Measurements from ENCODE around the gene RAD51AP2.

RAD51AP2 gene

DNA sequence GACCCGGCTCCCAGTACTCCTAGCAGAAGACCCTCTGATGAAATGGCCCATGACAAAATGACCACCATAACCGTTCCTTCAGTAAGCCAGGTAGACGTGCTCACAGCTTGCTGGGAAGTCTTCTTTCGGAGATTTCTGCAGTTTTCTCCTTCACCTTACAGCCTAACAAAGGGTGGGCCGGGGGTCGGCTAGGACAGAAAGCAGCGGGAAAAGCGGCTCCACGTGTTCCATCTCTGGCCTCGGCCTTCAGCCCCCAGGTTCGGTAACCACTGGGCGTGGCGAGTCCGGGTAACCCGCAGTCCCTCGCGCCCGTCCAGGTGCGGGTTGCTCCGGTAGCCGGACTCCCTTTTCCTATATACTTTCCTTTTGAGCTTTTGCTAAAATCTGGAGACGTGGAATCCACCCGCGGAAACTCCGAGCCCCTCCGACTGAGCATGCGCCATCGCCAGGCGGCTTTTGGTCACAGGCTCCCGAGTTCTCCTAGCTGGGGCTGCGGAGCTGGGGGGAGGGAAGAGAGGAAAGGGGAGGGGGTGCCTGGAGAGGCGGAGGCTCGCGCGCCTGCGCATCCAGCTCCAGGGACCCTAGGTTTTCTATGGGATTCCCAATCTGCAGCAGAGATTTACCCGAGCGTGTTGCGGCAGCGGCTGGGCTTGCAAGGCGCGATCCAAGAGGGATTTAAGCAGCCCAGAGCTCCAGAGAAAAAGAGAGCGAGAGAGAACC is 22.0 kb upstream of the RAD51AP2 start, which contains the start of gene VSNL1:
TSS of gene VSNL1 (plus strand) at position 604 of the 720 bp plus-strand sequence. CDS start 51,379 bp downstream, outside the sequence.
- Histone ChIP-seq H3K4me3 (ENCODE audit: insufficient read depth in 1 of 2, low read depth in 1 of 2, low read length in 2 of 2) (peak within 1 kb of the TSS; percentile 74 to 77), H2BK12ac (ENCODE audit: low read length in 2 of 2) (peak within 1 kb of the TSS in 1 of 2 experiments; percentile 37), H3K36me3 (ENCODE audit: control insufficient read depth in 1 of 2, insufficient read depth in 2 of 2, low read depth in 1 of 2, low read length in 2 of 2) (no peaks in the 10 kb centered on the region), H2AK5ac (ENCODE audit: low read length, severe bottlenecking) (peak within 1 kb of the TSS; percentile 62), H3K4ac (ENCODE audit: low read depth in 1 of 2, low read length in 2 of 2) (peak within 1 kb of the TSS; percentile 20 to 55), H3K9me3 (ENCODE audit: control insufficient read depth, low read length) (no peaks in the 10 kb centered on the region), H2BK5ac (ENCODE audit: low read depth, low read length, poor library complexity, severe bottlenecking) (peak within 1 kb of the TSS; percentile 77), H3K79me1 (replicated peaks; ENCODE audit: low read length, poor library complexity, severe bottlenecking) (peaks cover 8% of the 10 kb centered on the region), H2BK15ac (ENCODE audit: low read depth, poor library complexity, severe bottlenecking) (peak within 1 kb of the TSS; percentile 80), H3K27me3 (ENCODE audit: control insufficient read depth in 1 of 2, insufficient read depth in 1 of 2, low read length in 2 of 2) (peaks cover 4 to 50% of the 10 kb centered on the region in 2 experiments), H3K4me2 (ENCODE audit: low read length, poor library complexity, severe bottlenecking) (peak within 1 kb of the TSS; percentile 96), H2BK120ac (ENCODE audit: low read depth, low read length) (no peak within 1 kb of the TSS), H3K9ac (ENCODE audit: low read length) (peak within 1 kb of the TSS; percentile 63), H3K27ac (ENCODE audit: low read length, poor library complexity, severe bottlenecking) (peak within 1 kb of the TSS; percentile 89), H3K18ac (ENCODE audit: low read depth in 1 of 2, low read length in 2 of 2) (peak within 1 kb of the TSS; percentile 68 to 85), H3K23ac (ENCODE audit: low read length in 2 of 2) (no peak within 1 kb of the TSS), H4K8ac (ENCODE audit: low read length) (peak within 1 kb of the TSS; percentile 79), H3K4me1 (ENCODE audit: control insufficient read depth, insufficient read depth, low read depth, low read length) (peaks cover 11% of the 10 kb centered on the region), H4K91ac (ENCODE audit: low read length) (no peak within 1 kb of the TSS), H3K14ac (ENCODE audit: low read length in 2 of 2) (peak within 1 kb of the TSS in 1 of 2 experiments; percentile 51), H2AFZ (ENCODE audit: low read depth, low read length) (peak within 1 kb of the TSS; percentile 95)
- WGBS = under 1% methylated on average over 42 of the region's 43 CpGs
- peak; percentile 92 for DNase-seq

DNA sequence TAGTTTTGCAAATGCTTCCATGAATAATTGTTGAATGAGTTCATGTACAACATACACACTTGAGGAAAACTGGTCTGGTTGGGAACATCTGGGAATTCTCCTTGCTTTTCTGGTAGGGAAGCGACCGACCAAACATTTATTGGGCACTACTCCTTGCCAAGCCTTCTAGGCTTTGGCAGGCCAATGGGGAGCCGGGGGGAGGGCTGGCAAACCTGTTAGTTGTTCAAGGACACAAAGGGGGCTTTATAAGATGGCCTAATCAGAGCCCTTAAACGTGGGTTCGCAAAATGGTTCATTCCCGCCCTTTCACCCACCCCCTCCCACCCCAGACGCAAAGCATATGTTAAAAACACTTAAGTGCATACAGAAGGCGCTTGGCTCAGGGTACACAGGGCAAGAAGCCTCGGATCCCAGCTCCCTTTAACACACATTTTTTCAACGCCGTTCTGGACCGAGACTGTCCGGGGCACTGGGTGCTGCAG is 21.4 kb upstream of the RAD51AP2 start:
- Histone ChIP-seq H3K4me3 (ENCODE audit: insufficient read depth in 1 of 2, low read depth in 1 of 2, low read length in 2 of 2) (peak overlapping the region; percentile 74 to 77), H3K4ac (ENCODE audit: low read depth in 1 of 2, low read length in 2 of 2) (peak overlapping the region; percentile 20 to 55), H2AFZ (ENCODE audit: low read depth, low read length) (peak overlapping the region; percentile 95), H3K9me3 (ENCODE audit: control insufficient read depth, low read length) (no peaks in the 10 kb centered on the region), H3K4me1 (ENCODE audit: control insufficient read depth, insufficient read depth, low read depth, low read length) (peaks cover 11% of the 10 kb centered on the region), H3K9ac (ENCODE audit: low read length) (peak overlapping the region; percentile 63), H2BK120ac (ENCODE audit: low read depth, low read length) (no peak overlapping the region), H2BK12ac (ENCODE audit: low read length in 2 of 2) (no peak overlapping the region), H3K79me1 (replicated peaks; ENCODE audit: low read length, poor library complexity, severe bottlenecking) (peaks cover 8% of the 10 kb centered on the region), H3K14ac (ENCODE audit: low read length in 2 of 2) (peak overlapping the region in 1 of 2 experiments; percentile 51), H2AK5ac (ENCODE audit: low read length, severe bottlenecking) (peak overlapping the region; percentile 62), H3K4me2 (ENCODE audit: low read length, poor library complexity, severe bottlenecking) (peak overlapping the region; percentile 96), H4K91ac (ENCODE audit: low read length) (no peak overlapping the region), H4K8ac (ENCODE audit: low read length) (peak overlapping the region; percentile 79), H3K23ac (ENCODE audit: low read length in 2 of 2) (no peak overlapping the region), H2BK15ac (ENCODE audit: low read depth, poor library complexity, severe bottlenecking) (peak overlapping the region; percentile 80), H3K18ac (ENCODE audit: low read depth in 1 of 2, low read length in 2 of 2) (peak overlapping the region; percentile 68 to 85), H3K27ac (ENCODE audit: low read length, poor library complexity, severe bottlenecking) (peak overlapping the region; percentile 89), H2BK5ac (ENCODE audit: low read depth, low read length, poor library complexity, severe bottlenecking) (no peak overlapping the region), H3K36me3 (ENCODE audit: control insufficient read depth in 1 of 2, insufficient read depth in 2 of 2, low read depth in 1 of 2, low read length in 2 of 2) (no peaks in the 10 kb centered on the region), H3K27me3 (ENCODE audit: control insufficient read depth in 1 of 2, insufficient read depth in 1 of 2, low read length in 2 of 2) (peaks cover 4 to 50% of the 10 kb centered on the region in 2 experiments)
- DNase-seq = peak; percentile 65
- WGBS = 5% methylated on average over 13 of the region's 13 CpGs

DNA sequence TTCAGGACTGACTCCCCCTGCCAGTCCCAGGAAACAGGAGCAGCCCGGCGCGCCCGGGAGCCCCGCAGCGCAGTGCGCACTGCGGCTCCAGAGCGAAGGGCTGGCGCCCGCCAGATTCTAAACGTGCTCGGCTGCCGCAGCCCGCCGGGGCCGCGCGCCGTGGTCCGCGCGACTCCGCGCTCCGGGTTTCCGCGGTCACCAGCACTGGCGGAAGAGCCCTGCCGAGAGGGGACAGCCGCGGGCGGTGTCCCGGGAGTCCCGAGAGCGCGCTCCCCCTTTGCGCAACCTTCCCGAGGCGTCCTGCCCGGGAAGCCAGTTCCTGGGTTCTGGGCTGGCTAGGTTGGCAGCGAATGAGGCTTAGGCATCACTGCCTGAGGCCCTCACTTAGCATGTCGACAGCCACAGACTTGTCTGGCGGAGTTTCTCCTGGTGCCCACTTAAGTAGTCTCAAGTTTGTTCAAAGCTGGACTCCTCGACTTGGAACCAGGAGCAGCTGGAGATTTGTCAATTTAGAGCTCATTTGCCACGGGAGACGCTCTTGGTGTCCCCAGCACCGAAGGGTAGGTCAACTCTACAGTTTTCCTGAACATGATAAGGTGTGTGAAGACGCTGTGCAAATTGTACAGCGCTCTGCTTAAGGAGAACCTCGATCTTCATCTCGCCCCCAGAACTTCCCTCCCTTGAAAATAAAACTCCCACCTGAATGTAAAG is 20.8 kb upstream of the RAD51AP2 start:
- Histone ChIP-seq H3K4ac (ENCODE audit: low read depth in 1 of 2, low read length in 2 of 2) (peak overlapping the region in 1 of 2 experiments; percentile 50), H4K8ac (ENCODE audit: low read length) (peak overlapping the region; percentile 35), H3K18ac (ENCODE audit: low read depth in 1 of 2, low read length in 2 of 2) (peak overlapping the region in 1 of 2 experiments; percentile 84), H3K9ac (ENCODE audit: low read length) (peak overlapping the region; percentile 71), H4K91ac (ENCODE audit: low read length) (no peak overlapping the region), H3K4me2 (ENCODE audit: low read length, poor library complexity, severe bottlenecking) (peak overlapping the region; percentile 96), H2AFZ (ENCODE audit: low read depth, low read length) (peak overlapping the region; percentile 69), H3K9me3 (ENCODE audit: control insufficient read depth, low read length) (no peaks in the 10 kb centered on the region), H3K27me3 (ENCODE audit: control insufficient read depth in 1 of 2, insufficient read depth in 1 of 2, low read length in 2 of 2) (peaks cover 4 to 50% of the 10 kb centered on the region in 2 experiments), H3K23ac (ENCODE audit: low read length in 2 of 2) (no peak overlapping the region), H2BK12ac (ENCODE audit: low read length in 2 of 2) (peak overlapping the region in 1 of 2 experiments; percentile 72), H2BK15ac (ENCODE audit: low read depth, poor library complexity, severe bottlenecking) (no peak overlapping the region), H2AK5ac (ENCODE audit: low read length, severe bottlenecking) (no peak overlapping the region), H3K14ac (ENCODE audit: low read length in 2 of 2) (no peak overlapping the region), H3K4me1 (ENCODE audit: control insufficient read depth, insufficient read depth, low read depth, low read length) (peaks cover 11% of the 10 kb centered on the region), H3K27ac (ENCODE audit: low read length, poor library complexity, severe bottlenecking) (peak overlapping the region; percentile 89), H3K4me3 (ENCODE audit: insufficient read depth in 1 of 2, low read depth in 1 of 2, low read length in 2 of 2) (peak overlapping the region; percentile 64 to 77), H2BK5ac (ENCODE audit: low read depth, low read length, poor library complexity, severe bottlenecking) (peak overlapping the region; percentile 74), H3K36me3 (ENCODE audit: control insufficient read depth in 1 of 2, insufficient read depth in 2 of 2, low read depth in 1 of 2, low read length in 2 of 2) (no peaks in the 10 kb centered on the region), H2BK120ac (ENCODE audit: low read depth, low read length) (no peak overlapping the region), H3K79me1 (replicated peaks; ENCODE audit: low read length, poor library complexity, severe bottlenecking) (peaks cover 8% of the 10 kb centered on the region)
- under 1% methylated on average over 50 of the region's 52 CpGs for WGBS
- peak; percentile 77 for DNase-seq

All from mesenchymal stem cell (in vitro differentiated cells and primary cell).